ENCODE measurements around the gene NR5A1. TPM values are rescaled to one million over a fixed set of nuclear protein-coding genes. Genes with fewer than 3 reads are reported as not detected.

Gene NR5A1
- total RNA-seq, 1 donor from 2014 or later: 1.0 TPM

DNA sequence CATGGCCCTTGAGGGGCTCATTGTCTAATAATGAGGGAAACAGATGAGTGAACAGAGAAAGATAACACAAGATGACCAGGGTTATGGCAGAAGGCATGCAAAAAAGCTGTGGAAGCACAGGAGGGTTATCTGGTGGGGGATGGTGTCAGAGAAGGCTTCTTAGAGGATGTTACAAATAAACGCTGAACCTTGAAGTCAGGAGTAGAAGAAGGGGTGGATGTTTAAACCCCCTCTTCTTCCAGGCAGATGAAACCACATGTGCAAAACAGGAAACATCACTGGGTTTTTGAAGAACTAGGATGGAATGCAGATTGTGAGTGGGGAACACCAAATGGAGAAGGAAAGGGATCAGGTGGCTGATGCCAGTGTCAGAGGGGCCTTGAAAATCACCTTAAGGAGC is 41.8 kb upstream of the NR5A1 start:
- H3K27me3 ChIP-seq: no peaks in the 10 kb centered on the region
- H4K20me1 ChIP-seq (ENCODE audit: low read depth): peaks cover 68% of the 10 kb centered on the region
- no peaks in the 10 kb centered on the region for H3K9me3 Mint-ChIP-seq
- peaks cover 2% of the 10 kb centered on the region for H3K36me3 ChIP-seq
- H3K4me2 ChIP-seq: no peak overlapping the region
- H3K27me3 Mint-ChIP-seq (ENCODE audit: insufficient read depth, low read depth): no peaks in the 10 kb centered on the region
- H2AFZ ChIP-seq (replicated peaks): no peak overlapping the region
- no peak overlapping the region for H3K4me3 Mint-ChIP-seq
- no peak overlapping the region for H3K9ac ChIP-seq
- H3K9me3 ChIP-seq (ENCODE audit: low read depth): no peaks in the 10 kb centered on the region
- H3K27ac ChIP-seq: no peak overlapping the region
- no peak overlapping the region for H3K27ac Mint-ChIP-seq
- no peak for DNase-seq (ENCODE audit: low spot score)
- peaks cover 48% of the 10 kb centered on the region for H3K79me2 ChIP-seq (ENCODE audit: low read depth)
- no peaks in the 10 kb centered on the region for H3K4me1 Mint-ChIP-seq
- H3K36me3 Mint-ChIP-seq: peaks cover 4% of the 10 kb centered on the region
- no peak overlapping the region for H3K4me3 ChIP-seq
- H3F3A ChIP-seq (ENCODE audit: low read depth): peaks cover 18% of the 10 kb centered on the region
- TF ChIP-seq EZH2phosphoT487 (IDR thresholded peaks at IDR 0.05) (no peak), EZH2 (IDR thresholded peaks at IDR 0.05) (no peak)
- TF ChIP-seq, protein P1, sequence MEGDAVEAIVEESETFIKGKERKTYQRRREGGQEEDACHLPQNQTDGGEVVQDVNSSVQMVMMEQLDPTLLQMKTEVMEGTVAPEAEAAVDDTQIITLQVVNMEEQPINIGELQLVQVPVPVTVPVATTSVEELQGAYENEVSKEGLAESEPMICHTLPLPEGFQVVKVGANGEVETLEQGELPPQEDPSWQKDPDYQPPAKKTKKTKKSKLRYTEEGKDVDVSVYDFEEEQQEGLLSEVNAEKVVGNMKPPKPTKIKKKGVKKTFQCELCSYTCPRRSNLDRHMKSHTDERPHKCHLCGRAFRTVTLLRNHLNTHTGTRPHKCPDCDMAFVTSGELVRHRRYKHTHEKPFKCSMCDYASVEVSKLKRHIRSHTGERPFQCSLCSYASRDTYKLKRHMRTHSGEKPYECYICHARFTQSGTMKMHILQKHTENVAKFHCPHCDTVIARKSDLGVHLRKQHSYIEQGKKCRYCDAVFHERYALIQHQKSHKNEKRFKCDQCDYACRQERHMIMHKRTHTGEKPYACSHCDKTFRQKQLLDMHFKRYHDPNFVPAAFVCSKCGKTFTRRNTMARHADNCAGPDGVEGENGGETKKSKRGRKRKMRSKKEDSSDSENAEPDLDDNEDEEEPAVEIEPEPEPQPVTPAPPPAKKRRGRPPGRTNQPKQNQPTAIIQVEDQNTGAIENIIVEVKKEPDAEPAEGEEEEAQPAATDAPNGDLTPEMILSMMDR (IDR thresholded peaks at IDR 0.05): no peak
- peaks cover 5% of the 10 kb centered on the region for H3K4me1 ChIP-seq

DNA sequence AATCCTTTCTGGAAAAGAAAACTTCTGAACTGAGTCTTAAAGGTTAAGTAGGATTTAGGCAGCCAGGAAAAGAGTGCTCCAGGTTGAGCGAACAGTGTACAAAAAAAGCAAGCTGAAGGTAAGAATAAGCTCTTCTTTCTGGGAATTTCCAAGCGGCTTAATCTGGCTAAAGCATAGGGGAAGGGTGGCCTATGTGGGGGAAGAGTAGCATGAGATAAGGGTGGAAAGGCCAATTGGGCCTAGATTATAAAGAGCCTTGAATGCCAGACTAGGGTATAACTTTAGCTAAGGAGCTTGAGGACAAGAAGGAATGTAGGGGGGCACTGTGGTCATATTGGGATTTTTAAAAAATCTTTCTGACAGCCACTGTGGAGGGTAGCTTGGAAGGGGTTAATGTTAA is 37.3 kb upstream of the NR5A1 start:
- H3K27ac ChIP-seq: no peak overlapping the region
- no peak overlapping the region for H3K4me3 Mint-ChIP-seq
- no peaks in the 10 kb centered on the region for H3K4me1 Mint-ChIP-seq
- H3K4me1 ChIP-seq: no peaks in the 10 kb centered on the region
- H4K20me1 ChIP-seq (ENCODE audit: low read depth): peaks cover 36% of the 10 kb centered on the region
- H3K4me3 ChIP-seq: no peak overlapping the region
- H3F3A ChIP-seq (ENCODE audit: low read depth): peaks cover 6% of the 10 kb centered on the region
- H3K9ac ChIP-seq: no peak overlapping the region
- H3K27ac Mint-ChIP-seq: no peak overlapping the region
- no peak overlapping the region for H2AFZ ChIP-seq (replicated peaks)
- H3K27me3 Mint-ChIP-seq (ENCODE audit: insufficient read depth, low read depth): no peaks in the 10 kb centered on the region
- no peak for DNase-seq (ENCODE audit: low spot score)
- H3K36me3 ChIP-seq: peaks cover 8% of the 10 kb centered on the region
- peaks cover 31% of the 10 kb centered on the region for H3K79me2 ChIP-seq (ENCODE audit: low read depth)
- no peaks in the 10 kb centered on the region for H3K27me3 ChIP-seq
- peaks cover 17% of the 10 kb centered on the region for H3K36me3 Mint-ChIP-seq
- H3K9me3 ChIP-seq (ENCODE audit: low read depth): no peaks in the 10 kb centered on the region
- H3K4me2 ChIP-seq: no peak overlapping the region
- no peaks in the 10 kb centered on the region for H3K9me3 Mint-ChIP-seq
- TF ChIP-seq EZH2 (IDR thresholded peaks at IDR 0.05): no peak
- no peak for TF ChIP-seq EZH2phosphoT487 (IDR thresholded peaks at IDR 0.05)
- TF ChIP-seq, protein P1 (IDR thresholded peaks at IDR 0.05): no peak

DNA sequence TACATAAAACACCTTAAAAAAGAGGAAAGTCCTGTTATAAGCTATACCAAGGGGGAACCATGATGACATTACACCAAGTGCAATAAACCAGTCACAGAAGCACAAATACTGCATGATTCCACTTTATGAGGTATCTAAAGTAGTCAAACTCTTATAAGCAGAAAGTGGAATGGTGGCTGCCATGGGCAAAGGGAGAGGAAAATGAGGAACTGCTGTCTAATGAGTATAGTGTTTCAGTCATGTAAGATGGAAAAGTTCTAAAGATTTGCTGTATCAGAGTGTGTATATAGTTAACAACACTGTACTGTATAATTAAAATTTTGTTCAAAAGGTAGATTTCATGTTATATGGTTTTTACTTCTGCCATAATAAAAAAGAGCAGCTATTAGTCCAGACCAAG is 34.6 kb upstream of the NR5A1 start:
- Histone ChIP-seq H3K4me3 (no peak overlapping the region), H3K9ac (no peak overlapping the region), H3K4me2 (no peak overlapping the region), H3K4me1 (no peaks in the 10 kb centered on the region), H2AFZ (replicated peaks) (no peak overlapping the region), H3K27ac (no peak overlapping the region), H3K36me3 (peaks cover 12% of the 10 kb centered on the region), H3K79me2 (ENCODE audit: low read depth) (peaks cover 11% of the 10 kb centered on the region), H3F3A (ENCODE audit: low read depth) (peaks cover 30% of the 10 kb centered on the region), H3K9me3 (ENCODE audit: low read depth) (no peaks in the 10 kb centered on the region), H3K27me3 (no peaks in the 10 kb centered on the region), H4K20me1 (ENCODE audit: low read depth) (peaks cover 21% of the 10 kb centered on the region)
- no peaks in the 10 kb centered on the region for H3K9me3 Mint-ChIP-seq
- no peak for DNase-seq (ENCODE audit: low spot score)
- H3K4me1 Mint-ChIP-seq: no peaks in the 10 kb centered on the region
- H3K36me3 Mint-ChIP-seq: peaks cover 23% of the 10 kb centered on the region
- TF ChIP-seq, protein P1 (IDR thresholded peaks at IDR 0.05): no peak
- no peak for TF ChIP-seq EZH2 (IDR thresholded peaks at IDR 0.05)
- TF ChIP-seq EZH2phosphoT487 (IDR thresholded peaks at IDR 0.05): no peak
- H3K4me3 Mint-ChIP-seq: no peak overlapping the region
- H3K27me3 Mint-ChIP-seq (ENCODE audit: insufficient read depth, low read depth): no peaks in the 10 kb centered on the region
- H3K27ac Mint-ChIP-seq: no peak overlapping the region
